CMK (cell line): ENCODE data around the gene PVALB.

Experiments used
- DNase-seq: peaks from one replicate; pipeline ENCODE4 v3.0.0-alpha.2; 2010; ENCODE audit warnings: low read depth

PVALB gene

DNA sequence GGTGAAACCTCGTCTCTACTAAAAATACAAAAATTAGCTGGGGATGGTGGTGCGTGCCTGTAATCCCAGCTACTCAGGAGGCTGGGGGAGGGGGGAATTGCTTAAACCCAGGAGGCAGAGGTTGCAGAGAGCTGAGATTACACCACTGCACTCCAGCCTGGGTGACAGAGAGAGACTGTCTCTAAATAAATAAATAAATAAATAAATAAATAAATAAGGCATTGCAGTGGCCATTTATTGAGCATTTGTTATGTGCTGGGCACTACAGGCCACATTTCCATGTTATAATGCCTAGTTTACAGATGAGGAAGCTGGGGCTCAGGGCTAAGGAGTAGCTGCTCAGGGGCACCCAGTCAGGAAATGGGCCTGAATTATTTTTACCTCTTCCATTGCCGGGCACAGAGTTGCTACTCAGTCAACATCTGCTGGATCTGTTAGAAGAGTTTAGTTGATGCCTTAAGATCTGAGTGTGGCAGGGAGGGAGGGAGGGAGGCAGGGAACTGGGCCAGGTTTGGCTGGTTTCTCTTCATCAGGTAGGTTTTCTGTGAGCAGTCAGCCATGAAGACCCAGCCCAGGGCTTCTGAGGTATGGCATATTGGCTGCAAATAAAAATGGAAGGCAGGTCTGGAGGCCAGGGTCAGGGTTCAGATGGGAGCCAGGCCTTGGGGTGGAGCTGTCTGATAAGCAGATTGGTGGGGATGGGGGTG, 5.6 kb downstream of the PVALB start:
- no peak for DNase-seq

DNA sequence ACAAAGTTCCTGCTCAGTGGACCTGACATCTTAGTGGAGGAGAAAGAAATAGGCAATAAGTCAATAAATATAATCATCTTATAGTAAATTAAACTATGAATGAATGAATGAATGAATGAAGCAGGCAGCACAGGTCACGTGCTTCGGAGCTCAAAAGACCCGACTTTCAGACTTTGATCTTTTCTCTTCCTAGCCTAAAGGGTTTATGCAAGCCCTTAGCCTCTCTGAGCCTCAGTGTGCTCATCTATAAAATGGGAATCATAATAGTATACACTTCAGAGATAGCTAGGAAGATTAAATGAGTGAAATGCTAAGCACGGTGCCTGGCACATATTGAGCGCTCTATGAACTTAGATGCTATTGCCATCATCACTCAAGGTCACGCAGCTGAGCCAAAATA, 7.5 kb downstream of the PVALB start:
- DNase-seq: no peak

DNA sequence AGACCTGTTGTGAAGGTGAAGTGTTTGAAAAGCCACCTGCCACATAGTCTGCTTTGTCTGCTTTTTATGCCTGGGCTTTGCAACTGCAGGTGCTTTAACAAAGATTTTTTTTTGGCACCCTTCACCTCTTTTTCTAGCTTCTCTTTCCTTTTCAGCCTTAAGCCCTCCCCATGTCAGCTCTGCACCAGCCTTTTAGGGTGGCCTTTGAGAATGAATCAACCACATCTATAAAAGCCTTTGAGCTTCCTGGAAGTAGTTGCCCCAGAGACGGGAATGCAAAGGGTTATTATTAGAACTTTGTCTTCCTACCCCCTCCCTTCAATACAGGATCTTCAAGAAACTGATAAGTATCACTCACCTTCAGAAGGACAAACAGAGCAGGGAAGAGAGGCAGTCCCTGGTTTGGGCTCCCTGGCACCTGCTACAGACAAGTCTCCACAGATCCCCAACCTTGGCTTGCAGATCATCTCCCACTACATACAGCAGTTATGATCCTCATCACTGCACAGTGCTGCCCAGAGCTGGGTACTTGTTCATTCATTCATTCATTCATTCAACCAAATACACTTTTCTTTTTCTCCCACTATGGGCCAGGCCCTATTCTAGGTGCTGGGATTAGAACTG, 8.0 kb downstream of the PVALB start:
- DNase-seq: no peak

DNA sequence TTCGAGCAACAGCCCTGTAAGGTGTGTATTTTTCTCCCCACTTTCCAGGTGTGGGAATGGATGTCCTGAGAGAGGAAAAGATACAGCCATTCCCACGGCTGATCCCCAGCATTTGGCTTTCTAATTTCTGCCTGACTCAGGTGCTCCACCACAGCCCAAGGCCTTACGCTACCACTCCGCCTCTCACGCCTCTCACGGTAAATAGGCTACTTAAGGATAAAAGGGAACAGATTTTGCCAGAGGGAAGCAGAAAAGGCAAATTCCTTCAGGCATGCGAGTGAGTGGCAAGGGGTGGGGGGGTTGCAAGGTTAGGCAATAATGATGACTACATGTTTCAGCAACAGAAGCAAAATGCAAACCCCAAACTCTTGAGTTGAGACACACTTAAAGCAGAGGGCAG, 9.2 kb downstream of the PVALB start:
- no peak for DNase-seq

DNA sequence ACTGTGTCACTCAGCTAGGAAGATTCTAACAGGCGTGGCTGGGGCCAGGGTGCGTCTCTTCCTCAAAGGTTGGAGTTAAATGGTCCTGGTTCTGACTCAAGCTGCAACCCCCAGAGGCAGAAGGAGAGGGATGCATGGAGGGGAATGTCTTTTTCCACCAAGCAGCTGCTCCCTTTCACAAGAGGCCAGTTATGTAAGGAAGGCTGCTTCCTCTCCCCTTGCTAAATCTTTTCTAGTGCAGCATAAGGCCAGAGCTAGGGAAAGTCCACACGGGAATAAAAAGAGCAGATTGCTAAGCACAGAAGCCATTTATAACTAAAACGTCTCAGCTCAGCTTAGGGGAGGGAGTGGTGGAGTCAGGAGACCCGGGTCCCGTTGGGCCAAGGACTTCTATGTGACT, 10.0 kb downstream of the PVALB start:
- no peak for DNase-seq

DNA sequence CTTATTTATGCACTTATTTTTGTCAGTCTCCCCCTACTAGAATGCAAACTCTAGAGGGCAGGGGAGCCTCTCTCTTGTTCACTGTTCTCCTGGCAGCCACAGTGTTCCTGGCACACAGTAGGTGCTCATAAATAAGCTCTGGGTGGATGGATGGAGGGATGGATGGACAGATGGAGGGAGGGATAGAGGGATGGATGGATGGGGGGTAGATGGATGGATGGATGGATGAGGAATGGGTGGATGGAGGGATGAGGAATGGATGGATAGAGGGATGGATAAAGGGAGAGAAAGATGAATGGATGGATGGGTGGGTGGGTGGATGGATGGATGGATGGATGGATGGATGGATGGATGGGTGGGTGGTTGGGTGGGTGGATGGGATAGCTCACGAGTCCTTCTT, 13.5 kb downstream of the PVALB start:
- no peak for DNase-seq

DNA sequence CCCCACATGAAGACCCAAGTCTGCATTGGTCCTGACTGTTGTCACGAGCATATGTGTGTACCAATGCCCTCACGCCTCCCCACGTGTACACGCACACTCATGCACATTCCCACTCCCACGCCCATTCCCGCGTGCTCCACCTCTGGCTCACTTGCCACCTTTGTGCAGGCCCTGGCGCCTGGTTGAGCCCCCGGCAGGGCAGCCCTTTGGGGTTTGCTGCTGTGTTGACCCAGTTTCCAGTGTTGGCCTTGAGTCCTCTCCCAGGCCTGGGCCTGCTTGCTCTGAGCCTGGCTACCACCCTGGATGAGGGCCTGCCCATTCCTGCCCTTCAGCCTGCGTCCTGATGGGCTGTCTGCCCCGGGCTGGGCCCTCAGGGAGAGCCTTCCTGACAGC, 18.2 kb downstream of the PVALB start:
- no peak for DNase-seq

DNA sequence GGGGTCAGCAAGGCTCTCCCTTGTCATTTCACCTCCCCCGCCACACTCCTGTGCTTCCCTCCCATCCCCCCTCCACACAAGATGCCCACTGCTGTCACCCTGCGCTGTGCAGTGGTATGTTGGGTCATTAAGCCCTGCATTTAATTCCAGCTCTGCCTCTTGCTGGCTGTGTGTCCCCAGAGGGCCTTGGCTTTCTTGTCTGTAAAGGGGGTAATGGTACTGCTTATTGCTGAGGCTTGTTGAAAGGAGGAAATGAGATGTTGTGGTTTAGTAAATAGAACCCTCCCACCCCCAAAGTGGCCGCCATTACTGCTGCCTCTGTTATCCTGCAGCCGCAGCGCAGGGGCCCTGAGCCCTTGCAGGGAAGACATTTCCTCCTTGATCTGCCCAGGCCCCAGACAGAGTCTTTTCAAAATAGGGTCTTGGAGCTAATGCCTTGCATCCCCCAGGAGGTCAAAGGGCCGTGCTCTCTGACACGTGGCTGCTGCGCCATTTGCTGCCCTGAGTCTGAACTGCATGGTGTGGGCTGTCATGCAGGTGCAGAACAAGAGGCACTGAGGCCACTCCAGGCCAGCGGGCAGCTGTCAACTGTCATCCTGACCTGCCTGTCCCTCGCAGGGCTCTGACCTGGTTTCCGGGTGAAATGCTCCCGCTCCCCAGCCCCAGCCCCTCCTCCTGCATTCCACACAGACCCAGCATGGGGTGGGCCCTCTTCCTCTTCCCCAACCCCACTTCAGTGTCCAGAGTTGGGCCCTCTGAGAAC, 18.7 kb downstream of the PVALB start:
- no peak for DNase-seq

DNA sequence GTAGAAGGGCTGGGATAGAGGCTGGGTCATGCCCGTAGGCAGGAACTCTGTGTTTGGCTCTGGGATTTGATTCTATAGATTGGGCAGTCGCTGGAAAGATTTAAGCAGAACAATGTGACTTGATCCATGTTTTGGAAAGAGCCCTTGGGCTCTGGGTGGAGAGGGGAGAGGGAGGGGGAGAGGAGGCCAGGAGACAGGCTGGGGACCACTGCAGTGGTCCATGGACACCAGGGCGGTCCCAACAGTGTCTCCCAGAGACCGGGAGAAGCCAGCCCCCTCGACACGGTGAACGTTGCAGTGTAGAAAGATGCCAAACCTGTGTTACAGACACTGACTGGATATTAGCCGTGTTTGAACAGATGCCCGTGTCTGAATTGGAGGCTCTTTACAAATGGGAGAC, 19.5 kb downstream of the PVALB start:
- DNase-seq: no peak

DNA sequence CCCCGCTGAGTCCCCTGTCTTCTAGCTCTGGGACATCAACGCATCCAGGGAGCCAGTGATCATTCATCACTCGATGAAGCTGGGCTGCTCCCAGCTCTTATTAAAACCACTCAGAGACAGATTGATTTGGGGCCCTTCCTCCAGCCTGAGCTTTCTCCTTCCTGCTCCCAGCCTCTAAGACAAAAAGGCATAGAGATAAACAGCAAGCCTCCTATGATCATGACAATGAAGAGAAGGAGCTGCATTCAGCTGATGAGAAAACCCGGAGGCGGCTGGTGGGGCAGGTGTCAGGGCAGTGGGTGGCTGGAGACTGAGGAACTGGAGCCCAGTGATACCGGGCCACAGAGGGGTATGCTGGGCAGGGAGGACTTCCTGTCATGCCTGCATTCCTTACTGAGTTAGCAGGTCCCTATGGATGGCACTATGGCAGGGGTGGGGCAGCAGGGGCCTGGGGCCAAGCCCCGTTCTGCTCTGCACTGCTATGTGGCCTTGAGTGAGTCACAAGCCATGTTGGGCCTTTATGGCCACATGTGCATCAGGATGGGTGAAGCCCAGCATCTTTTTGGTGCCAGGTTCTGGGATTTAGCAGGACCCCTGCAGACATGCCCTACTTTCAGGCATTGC, 20.2 kb downstream of the PVALB start:
- DNase-seq: no peak

DNA sequence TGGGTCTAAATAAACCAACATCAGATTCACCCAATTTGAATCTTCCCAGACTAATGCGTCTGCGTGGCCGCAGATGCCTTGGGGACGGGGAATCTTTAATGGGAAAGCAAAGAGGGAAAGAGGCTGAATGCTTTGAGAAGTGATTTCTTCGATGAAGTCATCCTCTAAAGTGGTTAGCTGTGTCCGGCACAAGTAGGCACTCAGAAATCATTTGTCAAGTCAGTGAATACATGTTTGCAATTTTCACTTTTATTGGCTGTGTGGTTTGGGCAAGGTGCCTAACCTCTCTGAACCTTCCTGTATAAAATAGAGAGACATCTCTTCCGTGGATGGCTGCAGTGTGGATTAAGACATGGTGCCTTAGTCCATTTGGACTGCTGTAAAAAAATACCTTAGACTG, 21.2 kb downstream of the PVALB start:
- DNase-seq: no peak

DNA sequence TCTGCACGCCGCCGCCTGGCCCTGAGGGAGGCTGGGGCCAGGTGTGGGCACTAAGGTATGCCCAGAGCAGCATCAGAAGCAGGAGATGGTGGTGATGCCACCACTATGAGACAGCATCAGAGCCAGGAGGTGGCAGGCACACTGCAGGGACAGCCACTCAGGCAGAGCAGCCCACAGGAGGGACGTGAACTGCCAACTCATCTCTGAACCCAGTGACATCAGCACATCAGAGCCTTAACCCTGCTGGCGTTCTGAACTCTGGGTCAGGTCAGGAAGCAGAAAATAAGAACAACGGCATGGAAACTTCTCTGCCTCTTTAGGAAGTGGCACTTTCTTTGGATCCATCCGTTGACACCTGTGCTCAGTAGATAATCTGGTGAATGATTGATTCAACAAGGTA, 26.2 kb downstream of the PVALB start:
- DNase-seq: no peak

DNA sequence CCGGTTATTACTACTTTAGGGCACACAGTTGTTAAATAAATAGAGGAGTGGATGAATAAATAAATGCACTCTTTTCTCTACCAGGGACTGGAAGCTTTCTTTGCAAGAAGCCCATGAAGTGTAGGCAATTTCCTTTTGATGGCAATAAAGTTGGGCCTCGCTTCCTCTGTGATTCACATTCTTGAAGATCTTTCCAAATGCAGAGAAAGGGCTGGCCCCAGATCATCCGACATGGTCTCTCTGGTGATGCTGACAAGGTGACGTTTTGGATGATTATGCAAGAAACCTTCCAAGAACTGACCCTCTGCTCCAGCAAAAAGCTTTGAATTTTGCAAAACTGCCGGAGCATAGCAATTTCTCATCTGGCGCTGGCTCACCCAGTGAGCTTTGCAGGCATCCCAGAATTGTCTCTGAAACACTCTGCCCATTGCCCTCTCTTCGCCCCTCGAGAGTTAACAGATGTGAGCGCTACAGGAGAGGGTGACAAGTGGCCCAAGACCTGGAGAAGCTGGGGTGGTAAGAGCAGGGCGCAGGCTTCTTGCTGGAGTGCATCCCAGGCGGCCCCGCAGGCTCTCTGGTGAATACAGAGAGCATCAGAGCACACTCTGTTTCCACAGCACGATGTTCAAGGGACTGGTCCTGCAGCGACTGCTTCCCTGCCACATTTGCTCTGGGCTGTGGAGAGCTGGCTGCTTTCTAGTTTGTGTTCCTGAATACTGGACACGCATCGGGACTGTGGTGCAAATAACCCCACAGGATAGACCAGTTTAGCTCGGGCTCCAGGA, 29.4 kb downstream of the PVALB start:
- no peak for DNase-seq

DNA sequence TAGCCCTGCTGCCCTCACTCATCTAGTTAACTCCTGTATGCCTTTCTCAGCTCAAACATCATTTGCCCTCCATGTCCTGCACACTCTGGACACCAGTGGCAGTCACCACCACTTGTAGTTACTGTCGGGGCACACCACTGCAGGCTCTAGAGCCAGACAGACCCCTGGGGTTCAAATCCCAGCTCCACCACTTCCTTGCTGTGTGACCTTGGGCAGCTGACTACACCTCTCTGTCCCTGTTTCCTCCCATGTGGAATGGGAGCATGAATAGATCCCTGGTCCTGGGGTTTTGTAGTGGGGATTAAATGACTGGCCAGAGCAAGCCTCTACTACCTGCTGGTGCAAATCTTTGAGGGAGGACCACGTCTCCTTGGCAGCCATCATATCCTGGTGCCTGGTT, 33.1 kb downstream of the PVALB start:
- no peak for DNase-seq

DNA sequence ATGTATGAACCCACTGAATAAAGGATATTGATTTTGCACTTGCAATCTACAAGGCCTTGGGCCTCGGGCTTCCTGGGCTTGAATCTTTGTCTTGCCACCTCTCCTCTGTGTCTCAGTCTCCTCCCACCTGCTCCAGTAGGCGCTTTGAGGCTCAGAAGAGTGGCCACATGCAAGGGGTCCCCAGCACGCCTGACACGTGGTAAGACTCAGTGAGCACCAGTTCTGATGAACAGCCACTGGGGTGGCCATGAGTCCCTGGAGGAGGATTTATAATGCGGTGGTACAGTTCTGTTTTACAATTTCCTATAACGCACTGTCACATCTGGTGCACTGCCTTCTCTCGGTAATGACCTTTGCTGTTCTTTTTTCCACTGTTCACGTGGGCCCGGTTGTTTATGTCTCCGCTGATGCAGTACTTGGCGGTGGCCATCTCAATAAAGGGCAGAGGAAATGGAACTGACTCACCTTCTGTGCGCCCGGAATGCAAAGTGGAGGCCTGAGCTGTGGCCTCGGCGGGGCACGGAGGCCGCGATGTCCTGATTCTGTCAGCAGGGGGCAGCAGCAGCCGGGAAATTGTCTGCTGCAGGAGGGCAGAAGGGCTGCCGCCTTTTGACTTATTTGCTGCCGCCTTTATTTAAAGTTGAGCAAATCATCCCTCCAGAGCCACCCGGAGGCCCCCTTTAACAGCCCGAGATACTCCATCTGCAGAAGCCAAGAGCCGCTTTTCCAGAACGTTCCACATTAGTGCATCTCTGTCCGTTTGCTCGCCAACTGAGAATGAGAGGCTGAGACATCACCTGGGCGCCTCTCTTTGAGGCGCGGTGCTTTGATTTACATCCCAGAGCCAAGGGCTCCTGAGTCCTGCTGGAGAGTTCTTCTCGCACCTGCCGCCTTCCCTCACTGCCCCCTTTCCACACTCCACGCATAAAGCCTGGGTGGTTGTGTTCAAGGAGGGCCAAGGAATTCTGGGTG, 34.9 kb downstream of the PVALB start:
- peak; percentile 48 for DNase-seq

DNA sequence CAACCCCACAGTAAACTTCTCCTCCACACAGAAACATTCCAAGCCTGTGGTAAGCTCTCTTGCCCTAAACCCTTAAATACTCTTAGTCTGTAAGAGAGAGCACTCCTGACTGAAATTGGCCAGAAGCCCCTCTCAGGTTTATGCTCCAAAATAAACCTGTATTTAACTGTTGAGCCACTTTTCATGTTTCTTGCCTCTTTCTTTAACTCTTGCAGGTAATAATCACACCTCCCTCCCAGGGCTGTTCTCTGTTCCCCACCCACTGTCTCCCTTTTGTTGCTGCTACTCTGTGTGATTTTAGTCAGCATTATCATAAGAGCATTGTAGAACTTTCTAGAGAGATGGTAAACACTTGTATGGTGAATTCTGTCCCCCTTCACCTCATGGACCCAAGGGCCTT, 38.8 kb downstream of the PVALB start:
- DNase-seq: no peak

DNA sequence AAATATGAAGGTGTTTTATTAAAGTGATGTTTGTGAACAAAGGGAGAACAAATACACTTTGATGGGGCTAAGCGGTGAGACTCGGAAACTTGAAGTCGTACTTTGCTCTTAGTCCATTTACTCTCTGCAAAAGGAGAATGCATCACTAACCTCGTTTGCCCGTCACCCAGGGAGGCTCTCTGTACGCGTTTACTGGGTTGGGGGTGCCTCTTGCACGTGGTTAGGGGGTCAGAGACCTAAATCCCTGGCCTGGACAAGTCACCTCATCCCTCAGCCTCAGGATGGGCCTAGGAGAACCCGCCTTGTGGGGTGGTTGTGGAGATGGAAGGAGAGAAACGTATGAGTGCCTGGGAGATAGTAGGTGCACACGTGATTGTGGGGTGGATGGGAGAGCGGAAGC, 40.1 kb downstream of the PVALB start:
- DNase-seq: no peak

DNA sequence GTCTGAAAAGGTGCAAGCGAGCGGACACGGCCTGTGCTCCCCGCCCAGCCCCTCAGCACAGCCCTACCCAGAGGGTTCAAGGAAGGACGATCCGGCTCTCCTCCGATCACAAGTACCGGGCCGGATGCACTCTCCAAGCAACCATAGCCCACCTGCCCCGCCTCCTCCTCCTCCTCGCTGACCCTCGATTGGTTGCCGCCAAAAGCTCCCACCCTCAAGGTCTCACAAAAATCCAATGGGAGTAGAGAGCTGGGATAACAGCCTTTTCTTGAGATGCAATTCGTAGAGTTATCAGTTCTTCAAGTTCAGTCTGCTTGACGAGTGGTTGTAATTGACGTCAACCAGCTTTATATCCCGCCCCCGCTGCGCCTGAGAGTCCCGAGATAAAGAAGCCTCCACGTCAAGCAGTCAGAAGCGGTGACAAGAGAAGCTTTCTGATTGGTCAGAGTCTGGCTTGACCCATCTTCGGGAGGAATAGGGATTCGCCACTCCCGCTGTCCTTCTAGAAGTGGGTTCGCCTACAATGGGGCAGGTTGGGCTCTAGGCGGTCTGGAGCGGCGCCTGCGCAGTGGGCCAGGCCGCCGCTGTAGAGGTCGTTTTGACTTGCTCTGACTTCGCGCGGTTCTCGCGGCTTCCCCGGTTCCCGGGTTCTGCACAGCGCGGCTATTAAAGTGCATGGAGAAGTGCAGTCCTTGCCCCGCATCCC, 40.7 kb downstream of the PVALB start, which contains the start of gene IFT27:
Gene IFT27 (minus strand): TSS at position 156 of the 706 bp plus-strand sequence. CDS start 412 bp downstream, outside the sequence.
- peak; percentile 99 for DNase-seq

DNA sequence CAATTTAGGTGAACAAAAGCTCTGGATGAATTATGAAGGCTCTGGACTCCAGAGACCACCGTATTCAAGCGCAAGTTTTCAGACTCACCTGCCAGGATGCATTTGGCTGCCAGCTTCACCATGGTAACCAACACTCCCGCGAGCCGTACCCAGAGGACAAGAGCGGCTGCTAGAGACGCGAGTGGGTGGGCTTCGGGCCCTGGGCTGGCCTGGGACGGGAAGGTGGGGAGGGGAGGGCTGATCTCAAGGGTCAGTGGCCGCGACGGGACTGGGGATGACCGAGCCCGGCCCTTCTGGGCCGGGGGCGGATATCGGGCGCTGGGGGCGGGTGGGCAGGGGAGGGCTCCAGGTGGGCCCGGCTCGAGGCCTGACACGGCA, 41.3 kb downstream of the PVALB start:
- DNase-seq: no peak

DNA sequence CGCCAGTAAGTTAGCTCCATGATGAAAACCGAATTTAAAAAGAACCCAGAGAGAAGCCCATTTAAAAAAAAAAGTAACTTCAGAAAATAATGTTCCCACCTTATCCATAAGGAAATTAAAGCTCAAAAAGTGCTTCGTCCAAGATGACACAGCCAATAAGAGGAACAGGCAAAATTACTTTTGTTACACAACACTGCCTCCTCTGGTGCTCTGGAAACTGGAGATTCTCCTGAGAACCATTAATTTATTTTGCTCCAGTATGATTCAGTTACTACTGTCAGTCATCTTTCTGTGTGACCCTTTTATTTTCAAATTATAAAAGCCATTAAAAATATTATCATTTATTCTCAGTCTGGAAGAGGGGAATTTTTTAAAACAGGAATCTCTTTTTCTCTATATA, 42.9 kb downstream of the PVALB start:
- DNase-seq: no peak
